Trophoblast cell (in vitro differentiated cells and primary cell): ENCODE results near the gene TXNL1.

Experiments used
- DNase-seq, 2 donors: peaks; one replicate each; pipeline ENCODE4 v3.0.0-alpha.2; 2016
- H2AFZ ChIP-seq: 2 replicates; pipeline ENCODE4 v1.6.1; 2013; ENCODE audit warnings: low read length, moderate library complexity, mild to moderate bottlenecking; ENCODE audit not compliant: insufficient read depth, poor library complexity
- H2AK5ac ChIP-seq: 2 replicates; pipeline ENCODE4 v1.6.1; 2013; ENCODE audit warnings: mild to moderate bottlenecking, low read length
- H2BK120ac ChIP-seq: 2 replicates; pipeline ENCODE4 v1.6.1; 2013; ENCODE audit warnings: low read length, mild to moderate bottlenecking, moderate library complexity; ENCODE audit not compliant: insufficient read depth, poor library complexity
- H2BK12ac ChIP-seq: 2 replicates; pipeline ENCODE4 v1.6.1; 2013; ENCODE audit warnings: mild to moderate bottlenecking, low read length, moderate library complexity
- H2BK5ac ChIP-seq: 2 replicates; pipeline ENCODE4 v1.6.1; 2013; ENCODE audit warnings: low read length, low read depth, moderate library complexity, mild to moderate bottlenecking; ENCODE audit not compliant: poor library complexity
- H3K14ac ChIP-seq: 2 replicates; pipeline ENCODE4 v1.6.1; 2013; ENCODE audit warnings: mild to moderate bottlenecking, low read length
- H3K18ac ChIP-seq: 2 replicates; pipeline ENCODE4 v1.6.1; 2013; ENCODE audit warnings: mild to moderate bottlenecking, low read length
- H3K23ac ChIP-seq: 2 replicates; pipeline ENCODE4 v1.6.1; 2013; ENCODE audit warnings: low read length
- H3K27ac ChIP-seq: 2 replicates; pipeline ENCODE4 v1.5.1; 2013; ENCODE audit warnings: low read depth, mild to moderate bottlenecking, inconsistent platforms, low read length, moderate library complexity
- H3K27me3 ChIP-seq: 2 replicates; pipeline ENCODE4 v1.6.1; 2013; ENCODE audit warnings: inconsistent platforms, mild to moderate bottlenecking, low read length, moderate library complexity; ENCODE audit not compliant: insufficient read depth
- H3K36me3 ChIP-seq, 2 experiments: 1 replicate in 1 of 2; 2 replicates in 1 of 2; pipeline ENCODE4 v1.6.1; 2013; ENCODE audit warnings: low read length in 2 of 2, mild to moderate bottlenecking in 2 of 2, moderate library complexity in 1 of 2; ENCODE audit not compliant: insufficient read depth in 2 of 2, control insufficient read depth in 1 of 2
- H3K4ac ChIP-seq: 2 replicates; pipeline ENCODE4 v1.6.1; 2013; ENCODE audit warnings: low read depth, mild to moderate bottlenecking, low read length, moderate library complexity
- H3K4me1 ChIP-seq, 2 experiments: 1 replicate in 1 of 2; 2 replicates in 1 of 2; pipeline ENCODE4 v1.6.1; 2013; ENCODE audit warnings: low read length in 2 of 2, mild to moderate bottlenecking in 2 of 2, moderate library complexity in 1 of 2; ENCODE audit not compliant: insufficient read depth in 2 of 2, control insufficient read depth in 1 of 2
- H3K4me2 ChIP-seq: 2 replicates; pipeline ENCODE4 v1.6.1; 2013; ENCODE audit warnings: inconsistent platforms, mild to moderate bottlenecking, low read length, moderate library complexity
- H3K4me3 ChIP-seq: 2 replicates; pipeline ENCODE4 v1.5.1; 2013; ENCODE audit warnings: mild to moderate bottlenecking, low read depth, low read length, inconsistent platforms
- H3K79me1 ChIP-seq: one replicate; pipeline ENCODE4 v1.6.1; 2013; ENCODE audit warnings: low read length
- H3K79me2 ChIP-seq: 2 replicates; pipeline ENCODE4 v1.6.1; 2013; ENCODE audit warnings: low read length, mild to moderate bottlenecking; ENCODE audit not compliant: control insufficient read depth, insufficient read depth, poor library complexity
- H3K9ac ChIP-seq: 2 replicates; pipeline ENCODE4 v1.6.1; 2013; ENCODE audit warnings: mild to moderate bottlenecking, low read length
- H3K9me3 ChIP-seq: 2 replicates; pipeline ENCODE4 v1.6.1; 2013; ENCODE audit warnings: low read depth, mild to moderate bottlenecking, control low read depth, inconsistent platforms, low read length; ENCODE audit not compliant: insufficient read depth
- H4K12ac ChIP-seq: 2 replicates; pipeline ENCODE4 v1.6.1; 2013; ENCODE audit warnings: low read depth, mild to moderate bottlenecking, low read length, moderate library complexity
- H4K8ac ChIP-seq: 2 replicates; pipeline ENCODE4 v1.6.1; 2013; ENCODE audit warnings: low read depth, mild to moderate bottlenecking, low read length, moderate library complexity
- H4K91ac ChIP-seq: one replicate; pipeline ENCODE4 v1.6.1; 2013; ENCODE audit warnings: low read depth, mild to moderate bottlenecking, low read length, moderate library complexity
- WGBS: extraction: QIAGEN DNeasy Blood & Tissue Kit; methylation state at CpG from one replicate; pipeline ENCODE4 v1.1.7; 2013; ENCODE audit warnings: missing lambda C conversion rate; ENCODE audit not compliant: insufficient read length, insufficient coverage; ENCODE audit errors: extremely low coverage; 5-methylcytosine and 5-hydroxymethylcytosine counted together

Gene TXNL1

GRCh38 chr18:56632070-56633022, 6.0 kb downstream of the TXNL1 start:
- Histone ChIP-seq H4K91ac (no peak overlapping the region), H3K27ac (no peak overlapping the region), H3K9ac (no peak overlapping the region), H4K12ac (no peak overlapping the region), H2AFZ (no peak overlapping the region), H3K79me2 (no peaks in the 10 kb centered on the region), H3K4me1 (no peaks in the 10 kb centered on the region), H3K36me3 (peaks cover 3 to 6% of the 10 kb centered on the region in 2 experiments), H3K4me2 (no peak overlapping the region), H3K4me3 (no peak overlapping the region), H3K4ac (no peak overlapping the region), H3K27me3 (no peaks in the 10 kb centered on the region), H3K23ac (no peak overlapping the region), H3K18ac (no peak overlapping the region), H3K9me3 (no peaks in the 10 kb centered on the region), H2BK120ac (no peak overlapping the region), H3K14ac (no peak overlapping the region), H2BK5ac (no peak overlapping the region), H3K79me1 (no peaks in the 10 kb centered on the region), H2BK12ac (no peak overlapping the region), H2AK5ac (no peak overlapping the region), H4K8ac (no peak overlapping the region)
- no CpG with 5 or more reads among the region's 7 CpGs for WGBS
- no peak for DNase-seq

- Histone ChIP-seq H3K4me1 (no peaks in the 10 kb centered on the region), H3K23ac (no peak overlapping the region), H4K91ac (no peak overlapping the region), H3K79me2 (no peaks in the 10 kb centered on the region), H3K9me3 (no peaks in the 10 kb centered on the region), H3K79me1 (no peaks in the 10 kb centered on the region), H4K12ac (no peak overlapping the region), H3K4me3 (no peak overlapping the region), H3K9ac (no peak overlapping the region), H2BK120ac (no peak overlapping the region), H2BK5ac (no peak overlapping the region), H4K8ac (no peak overlapping the region), H3K4ac (no peak overlapping the region), H3K36me3 (peaks cover 2 to 6% of the 10 kb centered on the region in 2 experiments), H3K14ac (no peak overlapping the region), H2AFZ (no peak overlapping the region), H3K27me3 (no peaks in the 10 kb centered on the region), H2AK5ac (no peak overlapping the region), H3K18ac (no peak overlapping the region), H3K27ac (no peak overlapping the region), H2BK12ac (no peak overlapping the region), H3K4me2 (no peak overlapping the region)
- no peak for DNase-seq
- no CpG with 5 or more reads among the region's 2 CpGs for WGBS
Observed at GRCh38 chr18:56627991-56628390, 10.4 kb downstream of the TXNL1 start.

GRCh38 chr18:56615738-56616520, 22.5 kb downstream of the TXNL1 start:
- no peak overlapping the region for H2BK120ac ChIP-seq
- H3K27ac ChIP-seq: no peak overlapping the region
- no CpG with 5 or more reads among the region's 7 CpGs for WGBS

GRCh38 chr18:56606618-56607017, 31.8 kb downstream of the TXNL1 start:
- Histone ChIP-seq H3K4me3 (no peak overlapping the region), H3K4ac (no peak overlapping the region), H4K91ac (no peak overlapping the region), H3K23ac (no peak overlapping the region), H3K14ac (no peak overlapping the region), H3K79me2 (no peaks in the 10 kb centered on the region), H2BK12ac (no peak overlapping the region), H2AK5ac (no peak overlapping the region), H3K4me1 (no peaks in the 10 kb centered on the region), H3K36me3 (peaks cover 10 to 14% of the 10 kb centered on the region in 2 experiments), H4K8ac (no peak overlapping the region), H3K4me2 (no peak overlapping the region), H3K79me1 (no peaks in the 10 kb centered on the region), H3K9me3 (no peaks in the 10 kb centered on the region), H2AFZ (no peak overlapping the region), H2BK120ac (no peak overlapping the region), H4K12ac (no peak overlapping the region), H3K9ac (no peak overlapping the region), H3K27me3 (no peaks in the 10 kb centered on the region), H2BK5ac (no peak overlapping the region), H3K27ac (no peak overlapping the region), H3K18ac (no peak overlapping the region)
- no CpG with 5 or more reads among the region's 2 CpGs for WGBS
- no peak for DNase-seq

More at GRCh38 chr18:56615738-56616520, 22.5 kb downstream of the TXNL1 start:
- Histone ChIP-seq H2AFZ (no peak overlapping the region), H3K14ac (no peak overlapping the region), H2AK5ac (no peak overlapping the region), H3K36me3 (peaks cover 14 to 19% of the 10 kb centered on the region in 2 experiments), H3K4me3 (no peak overlapping the region), H2BK5ac (no peak overlapping the region), H2BK12ac (no peak overlapping the region), H3K27me3 (no peaks in the 10 kb centered on the region), H3K79me2 (no peaks in the 10 kb centered on the region), H3K9me3 (no peaks in the 10 kb centered on the region), H3K79me1 (no peaks in the 10 kb centered on the region), H3K9ac (no peak overlapping the region), H3K4me2 (no peak overlapping the region), H4K91ac (no peak overlapping the region), H3K23ac (no peak overlapping the region), H3K18ac (no peak overlapping the region), H4K12ac (no peak overlapping the region), H3K4ac (no peak overlapping the region), H4K8ac (no peak overlapping the region), H3K4me1 (no peaks in the 10 kb centered on the region)
- DNase-seq: no peak
